CD4-positive, alpha-beta T cell treated with Interleukin-2 at 100 ng/mL for 4 hours (primary cell): Measurements from ENCODE around the gene TXK.

Experiments used
- DNase-seq: peaks from one replicate; pipeline ENCODE4 v3.0.0-alpha.2; 2020; ENCODE audit warnings: low spot score

TXK gene

DNA sequence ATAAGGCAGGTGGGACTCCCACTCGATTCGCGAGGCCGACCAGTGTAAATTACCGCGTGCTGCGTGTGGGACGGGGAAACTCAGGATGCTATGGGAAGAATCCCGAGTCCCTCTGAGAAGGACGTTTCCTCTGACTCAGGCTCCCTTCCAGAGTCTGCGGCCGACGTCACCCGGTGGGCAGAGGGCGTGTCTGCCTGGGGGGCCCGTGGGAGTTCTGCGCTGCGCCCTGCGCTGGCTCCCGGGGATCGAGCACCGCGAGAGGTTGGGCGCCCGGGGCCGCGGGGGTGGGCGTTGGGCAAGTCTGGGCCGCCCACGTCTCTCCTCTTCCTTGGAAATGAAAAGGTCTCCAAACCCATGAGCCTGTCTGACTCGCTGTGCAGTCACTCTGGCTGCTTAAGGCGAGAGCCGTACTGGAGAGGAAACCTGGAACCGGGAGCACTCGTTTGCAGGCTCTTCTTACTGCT lies 116.9 kb downstream of the TXK start:
- no peak for DNase-seq
